NCI-H2107 treated with DMSO at 0.1 percent for 48 hours (cell line): ENCODE measurements around the gene NPY.

ENCODE experiments used
- DNase-seq: peaks from one replicate; lab custom pipeline; 2025; ENCODE audit not compliant: unreplicated experiment; lab: John Stamatoyannopoulos, UW

The NPY gene

DNA sequence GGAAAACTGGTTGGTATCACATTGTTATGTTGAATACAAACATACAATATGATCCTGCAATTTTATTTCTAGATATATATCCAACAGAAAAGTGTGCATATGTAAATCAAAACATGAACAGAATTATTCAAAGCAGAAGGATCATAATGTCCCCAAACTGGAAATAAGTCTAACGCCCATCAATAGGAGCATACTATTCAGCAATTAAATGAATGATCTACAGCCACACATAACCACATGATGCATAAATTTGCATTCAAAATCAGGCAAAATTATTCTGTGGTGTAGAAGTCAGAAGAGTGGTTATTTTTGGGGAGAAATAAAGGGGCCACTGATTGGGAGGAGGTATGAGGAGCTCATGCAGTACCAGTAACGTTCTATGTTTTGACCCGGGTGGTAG lies 28.6 kb downstream of the NPY start:
- DNase-seq: no peak

DNA sequence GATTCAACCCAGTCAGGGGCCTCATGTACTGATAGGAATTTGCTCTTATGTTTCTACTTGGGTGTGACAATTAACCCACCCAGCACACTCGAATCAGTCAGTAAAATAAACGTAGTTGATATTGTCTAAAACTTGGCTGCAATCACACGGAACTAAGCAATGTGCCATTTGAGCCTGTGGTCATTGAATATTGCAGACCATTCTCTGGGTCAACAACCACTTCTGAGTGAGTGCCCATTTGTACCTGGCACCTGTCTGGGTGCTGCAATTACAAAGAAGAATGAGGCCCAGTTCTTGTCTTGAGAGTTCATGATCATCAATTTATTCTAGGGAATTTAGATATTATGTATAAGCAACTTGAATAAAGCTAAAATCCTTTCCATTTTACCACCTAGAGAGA lies 29.8 kb downstream of the NPY start:
- DNase-seq: no peak

DNA sequence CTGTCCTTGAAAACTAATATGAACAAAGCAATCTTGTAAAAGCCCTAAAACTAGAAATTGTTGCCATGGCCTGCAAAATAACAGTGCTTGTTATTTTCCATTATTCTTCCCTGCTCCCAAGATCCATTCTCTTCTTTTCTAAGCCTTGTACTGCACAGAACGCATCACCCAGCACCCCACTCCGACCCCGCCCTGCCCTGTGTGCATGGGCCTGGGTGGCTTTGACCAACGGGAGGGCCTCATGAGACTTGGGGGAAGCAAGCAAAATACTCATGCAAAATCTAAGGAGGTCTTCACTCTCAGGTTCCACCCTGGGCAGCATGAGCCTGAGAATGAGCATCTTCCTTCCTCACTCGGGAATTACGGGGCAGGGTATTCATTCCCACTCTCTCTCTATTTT lies 32.4 kb downstream of the NPY start:
- DNase-seq: no peak

DNA sequence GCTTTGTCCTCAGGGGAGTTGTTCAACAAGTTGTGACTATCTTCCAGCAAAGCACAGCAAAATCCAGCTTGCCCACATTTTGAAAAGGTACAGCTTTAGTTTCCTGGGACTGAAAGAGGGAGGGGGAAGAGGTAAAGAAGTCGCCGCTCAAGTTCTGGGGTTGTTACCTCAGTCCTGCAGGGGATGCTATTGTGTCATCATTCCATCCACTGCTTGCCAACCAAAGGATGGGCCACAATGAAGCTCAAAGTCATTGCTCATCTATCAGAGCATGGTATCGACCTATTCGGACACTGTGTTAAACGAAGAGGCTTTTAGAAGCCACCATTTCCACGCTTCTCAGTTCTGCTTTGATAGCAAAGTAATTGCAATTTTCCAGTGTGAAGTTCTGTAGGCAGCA lies 34.3 kb downstream of the NPY start:
- no peak for DNase-seq

DNA sequence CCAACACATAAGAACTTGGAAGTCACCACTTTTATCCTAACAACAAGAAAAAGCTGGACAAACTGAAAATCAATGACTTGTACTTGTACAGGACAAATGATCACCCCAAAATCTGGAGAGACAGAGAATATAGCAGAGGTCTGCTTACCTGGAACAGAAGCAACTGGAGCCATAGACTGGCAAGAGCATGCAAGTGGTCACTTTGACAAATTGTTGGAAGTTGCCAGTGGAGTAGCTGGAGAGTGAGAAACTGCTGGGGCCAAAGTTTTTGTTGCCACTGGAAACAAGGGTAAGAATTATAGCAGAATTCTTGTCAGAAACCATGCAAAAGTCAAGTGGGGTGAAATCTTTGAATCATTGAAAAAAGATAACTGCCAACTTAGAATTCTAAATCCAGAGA lies 35.2 kb downstream of the NPY start:
- no peak for DNase-seq

DNA sequence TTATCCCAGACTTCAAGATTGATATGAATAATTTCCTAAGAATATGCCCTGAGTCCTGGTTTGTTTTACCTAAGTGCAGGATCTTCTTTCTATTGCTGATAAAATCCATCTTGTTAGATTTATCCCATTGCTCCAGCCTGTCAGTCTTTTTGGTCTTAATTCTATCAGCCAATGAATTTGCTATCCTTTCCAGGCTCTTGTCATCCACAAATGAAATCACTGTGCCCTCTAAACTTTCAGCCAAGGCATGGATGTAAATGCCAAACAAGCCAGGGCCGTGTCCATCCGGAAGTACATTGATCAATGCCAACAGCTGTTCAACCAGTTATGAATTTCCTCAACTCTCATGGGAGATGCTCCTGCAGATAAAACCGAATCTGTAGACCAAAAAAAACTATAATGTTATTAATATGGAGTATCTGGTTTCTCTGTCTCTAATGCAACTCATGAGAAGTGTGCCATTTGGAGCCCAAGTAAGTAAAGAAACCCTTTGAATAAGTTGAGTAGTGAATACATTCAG lies 40.0 kb downstream of the NPY start:
- no peak for DNase-seq

DNA sequence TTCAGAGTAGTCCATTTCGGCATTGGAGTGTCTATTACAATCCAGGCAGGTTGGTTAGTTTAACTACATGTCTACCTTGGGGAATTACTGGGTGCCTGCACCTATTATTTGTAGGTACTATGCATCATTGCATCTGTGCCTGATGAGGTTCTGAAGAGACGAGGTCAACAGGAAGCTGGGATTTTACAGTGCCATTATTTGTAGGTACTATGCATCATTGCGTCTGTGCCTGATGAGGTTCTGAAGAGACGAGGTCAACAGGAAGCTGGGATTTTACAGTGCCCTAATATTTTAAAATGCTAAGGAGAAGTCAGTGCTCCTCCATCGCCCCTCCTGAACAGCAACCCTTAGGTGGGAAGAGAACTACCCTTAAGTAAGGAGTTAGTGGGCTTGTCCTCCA lies 41.7 kb downstream of the NPY start:
- no peak for DNase-seq

DNA sequence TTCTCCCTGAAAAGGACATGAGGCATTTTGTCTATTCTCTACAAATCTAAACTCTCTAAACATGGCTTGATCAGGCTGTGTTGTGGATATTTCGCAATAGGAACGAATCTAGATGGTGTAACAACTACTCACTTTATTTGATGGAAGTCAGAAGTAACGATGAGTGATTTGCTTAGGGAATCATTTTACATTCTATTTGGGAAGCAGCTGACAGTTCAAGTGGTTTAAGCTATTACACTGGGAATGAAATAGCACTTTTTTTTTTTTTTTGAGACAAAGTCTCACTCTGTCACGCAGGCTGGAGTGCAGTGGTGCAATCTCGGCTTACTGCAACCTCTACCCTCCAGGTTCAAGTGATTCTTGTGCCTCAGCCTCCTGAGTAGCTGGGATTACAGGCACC lies 44.1 kb downstream of the NPY start:
- DNase-seq: peak; percentile 68

DNA sequence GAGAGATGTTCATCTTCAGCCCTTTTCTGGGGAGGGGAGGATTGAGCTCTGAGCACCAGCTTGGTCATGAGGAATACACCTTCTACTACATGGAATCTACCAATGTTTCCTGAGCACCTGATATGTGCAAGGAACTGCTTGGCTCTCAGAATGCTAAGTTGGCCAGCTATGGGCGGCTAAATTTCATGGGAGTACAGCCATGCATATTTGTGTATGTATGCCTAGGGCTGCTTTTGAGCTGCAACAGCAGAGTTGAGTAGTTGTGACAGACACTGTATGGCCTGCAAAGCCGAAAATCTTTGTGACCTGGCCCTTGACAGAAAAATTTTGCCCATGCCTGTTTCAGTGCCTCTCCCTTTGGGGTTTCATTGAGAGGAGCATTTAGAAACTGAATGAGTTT lies 44.9 kb downstream of the NPY start:
- no peak for DNase-seq

DNA sequence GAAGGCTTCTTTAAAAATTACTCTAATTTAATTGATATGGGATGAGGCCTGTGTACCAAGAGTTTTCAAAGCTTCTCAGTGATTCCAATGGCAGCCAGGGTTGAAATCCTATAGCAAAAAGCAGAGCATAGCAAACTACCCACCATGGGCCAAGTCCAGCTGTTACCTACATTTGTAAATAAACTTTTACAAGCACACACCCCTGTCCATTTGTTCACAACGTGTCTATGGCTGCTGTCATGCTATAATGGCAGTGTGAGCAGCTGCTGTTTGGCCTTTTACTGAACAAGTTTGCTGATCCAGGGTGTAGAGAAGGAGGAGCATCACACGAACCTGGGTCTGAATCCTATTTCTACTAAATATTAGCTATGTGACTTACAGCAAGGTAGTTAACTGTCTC lies 50.0 kb downstream of the NPY start:
- no peak for DNase-seq

DNA sequence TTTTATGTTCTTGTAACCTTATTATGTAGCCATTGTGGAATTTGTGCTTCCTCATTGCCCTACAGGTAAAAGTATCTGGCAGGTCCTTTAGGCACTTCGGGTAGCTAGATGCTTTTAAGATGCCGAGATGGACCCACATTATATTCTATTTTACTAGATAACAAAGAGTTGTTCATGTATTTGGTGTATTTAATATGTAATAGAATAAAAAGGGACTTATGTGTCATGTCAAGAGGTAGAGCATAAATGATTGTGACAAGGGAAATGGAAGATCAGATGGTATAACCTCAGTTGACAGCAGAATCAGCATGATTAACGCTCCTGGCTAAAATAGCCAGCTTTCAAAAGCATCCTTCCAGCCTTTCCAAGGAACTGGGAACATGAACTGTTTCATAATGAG lies 50.6 kb downstream of the NPY start:
- DNase-seq: no peak

DNA sequence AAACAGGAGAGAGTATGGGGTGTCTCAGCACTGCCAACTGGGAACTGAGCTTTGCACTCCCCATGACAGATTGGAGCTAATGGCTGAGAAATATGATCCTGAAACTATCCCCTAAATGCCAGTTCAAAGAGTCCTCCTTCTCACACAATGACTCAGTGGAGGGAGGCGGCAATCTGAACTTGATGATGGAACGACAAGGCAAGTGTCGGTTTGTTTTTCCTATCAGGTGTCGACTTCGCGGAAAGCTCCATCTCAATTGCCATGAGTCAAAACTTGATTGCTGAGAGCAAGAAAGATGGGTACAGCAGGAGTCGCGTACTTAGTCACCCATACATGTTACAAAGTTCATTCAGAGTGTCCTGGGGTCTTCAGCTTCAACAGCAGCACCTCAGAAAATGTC lies 52.5 kb downstream of the NPY start:
- peak; percentile 68 for DNase-seq

DNA sequence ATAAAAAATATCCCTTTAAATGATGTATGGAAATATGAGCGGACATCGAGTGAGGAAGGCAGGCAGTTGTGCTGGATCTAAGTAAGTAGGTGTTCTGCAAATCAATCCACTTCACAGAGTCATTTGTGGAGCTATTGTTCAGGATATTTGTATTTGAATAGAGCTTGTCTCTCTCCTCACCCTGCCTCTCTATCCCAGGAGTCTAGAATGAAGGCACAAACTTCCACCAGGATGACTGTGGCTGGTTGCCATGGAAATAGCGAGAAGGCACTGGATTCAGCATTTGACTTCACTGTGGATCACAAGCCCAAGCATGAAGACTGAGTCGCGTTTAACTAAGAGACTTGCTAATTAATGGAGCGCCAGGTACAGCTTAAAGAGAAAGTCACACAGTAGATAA lies 53.2 kb downstream of the NPY start:
- DNase-seq: peak; percentile 73

DNA sequence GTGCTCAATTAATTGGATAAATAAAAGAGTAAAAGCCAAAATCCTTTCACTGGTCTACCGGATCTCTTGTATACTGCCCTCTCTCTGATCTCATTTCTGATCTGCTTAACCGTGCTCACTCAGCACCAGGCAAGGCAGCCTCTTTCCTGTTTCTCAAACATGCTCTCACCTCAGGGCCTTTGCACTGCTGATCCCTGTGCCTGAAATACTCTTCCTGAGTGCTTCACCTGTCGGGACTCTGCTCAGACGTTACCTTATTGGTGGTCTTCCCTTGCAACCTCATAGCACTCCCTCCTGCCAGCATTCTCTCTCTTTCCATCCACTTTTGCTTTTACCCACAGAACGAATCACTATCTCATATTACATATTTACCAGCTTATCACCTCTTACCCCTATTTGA lies 55.6 kb downstream of the NPY start:
- no peak for DNase-seq

DNA sequence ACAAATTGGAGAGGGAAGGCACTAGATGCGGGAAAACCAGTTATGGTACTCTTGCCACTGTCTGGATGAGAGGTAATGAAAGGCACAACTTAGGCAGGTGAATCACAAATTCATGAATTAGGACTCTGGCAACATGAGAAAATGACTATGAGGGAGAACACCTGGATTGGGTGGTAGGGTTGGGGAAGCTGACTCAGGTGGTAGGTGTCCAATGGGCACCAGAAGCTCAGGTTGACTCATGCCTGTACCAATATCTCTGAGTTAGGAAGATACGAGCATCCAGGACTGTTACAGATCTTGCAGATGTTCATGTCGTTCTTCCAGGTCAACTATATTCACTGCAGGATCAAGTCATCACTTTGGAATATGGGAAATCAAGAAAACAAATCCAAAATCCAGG lies 56.7 kb downstream of the NPY start:
- DNase-seq: no peak
